NCI-H526 treated with DMSO at 0.1 percent for 48 hours (cell line): ENCODE results near the gene ZNF483.
"Not testable (repeated sequence)": the region's sequence is repeated elsewhere in the genome, so short reads cannot be mapped to it uniquely, and the experiment has no call there.

Experiments used
- DNase-seq: peaks from one replicate; lab custom pipeline; 2025; lab: John Stamatoyannopoulos, UW

Gene ZNF483

GRCh38 chr9:111542497-111543254, 17.7 kb downstream of the ZNF483 start:
- DNase-seq, result no peak

GRCh38 chr9:111548623-111549022, 23.6 kb downstream of the ZNF483 start:
- no peak for DNase-seq

DNA sequence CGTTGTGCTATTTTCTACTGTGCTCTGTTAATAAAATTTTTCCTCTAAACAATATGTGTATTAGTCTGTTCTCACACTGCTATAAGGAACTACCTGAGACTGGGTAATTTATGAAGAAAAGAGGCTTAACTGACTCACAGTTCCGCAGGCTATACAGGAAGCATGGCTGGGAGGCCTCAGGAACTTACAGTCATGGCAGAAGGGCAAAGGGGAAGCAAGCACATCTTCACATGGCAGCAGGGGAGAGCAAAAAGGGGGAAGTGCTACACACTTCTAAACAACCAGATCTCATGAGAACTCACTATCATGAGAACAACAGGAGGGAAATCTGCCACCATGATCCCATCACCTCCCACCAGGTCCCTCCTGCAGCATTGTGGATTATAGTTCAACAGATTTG, 30.4 kb downstream of the ZNF483 start:
- DNase-seq, result not testable (repeated sequence)

DNA sequence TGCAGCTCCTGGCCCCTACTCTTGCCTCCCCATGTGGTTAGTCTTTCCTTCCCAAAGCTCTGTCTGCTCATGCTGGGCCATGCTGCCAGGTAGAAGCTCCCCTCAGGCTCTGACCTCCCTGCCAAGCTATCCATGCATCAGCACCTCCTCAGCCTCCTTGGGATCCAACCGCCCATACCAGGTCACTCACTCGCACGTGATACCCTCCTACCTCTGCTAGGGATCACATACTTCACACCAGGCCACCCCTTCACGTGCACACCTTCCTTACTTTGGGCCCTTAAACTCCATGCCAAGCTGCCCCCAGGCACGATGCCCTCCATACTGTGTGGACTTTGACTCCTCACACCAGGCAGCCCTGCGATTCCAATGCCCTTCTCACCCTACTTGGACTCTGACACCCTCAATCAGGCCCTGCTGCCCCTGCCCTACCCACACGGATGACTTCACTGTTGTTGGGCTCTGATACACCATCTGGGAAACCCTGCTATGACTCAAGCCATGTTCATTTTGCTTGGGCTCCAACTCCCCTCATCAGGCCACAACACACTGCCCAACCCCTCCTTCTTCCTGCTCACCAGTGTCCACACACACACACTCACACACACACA, 34.1 kb downstream of the ZNF483 start:
- no peak for DNase-seq

GRCh38 chr9:111561165-111561719, 36.3 kb downstream of the ZNF483 start:
- DNase-seq, result no peak

DNA sequence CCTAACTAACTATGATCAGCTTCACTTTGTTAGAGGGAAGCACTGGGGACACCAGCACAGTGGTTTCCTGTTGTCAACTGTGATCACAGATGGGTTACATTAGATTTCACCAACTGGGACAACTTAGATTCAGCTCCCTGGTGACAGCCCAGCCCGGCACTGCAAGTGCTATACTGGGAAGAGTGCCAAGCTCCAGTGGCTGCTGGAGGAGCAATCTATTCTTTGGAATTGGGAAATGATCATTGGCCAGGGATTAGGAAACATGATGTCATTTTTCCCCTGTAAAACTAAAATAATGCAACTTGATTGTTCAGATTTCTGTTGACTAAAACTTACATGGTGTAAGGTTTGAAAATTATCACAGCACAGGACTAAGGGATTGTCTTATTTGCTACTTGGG, 41.3 kb downstream of the ZNF483 start:
- no peak for DNase-seq

DNA sequence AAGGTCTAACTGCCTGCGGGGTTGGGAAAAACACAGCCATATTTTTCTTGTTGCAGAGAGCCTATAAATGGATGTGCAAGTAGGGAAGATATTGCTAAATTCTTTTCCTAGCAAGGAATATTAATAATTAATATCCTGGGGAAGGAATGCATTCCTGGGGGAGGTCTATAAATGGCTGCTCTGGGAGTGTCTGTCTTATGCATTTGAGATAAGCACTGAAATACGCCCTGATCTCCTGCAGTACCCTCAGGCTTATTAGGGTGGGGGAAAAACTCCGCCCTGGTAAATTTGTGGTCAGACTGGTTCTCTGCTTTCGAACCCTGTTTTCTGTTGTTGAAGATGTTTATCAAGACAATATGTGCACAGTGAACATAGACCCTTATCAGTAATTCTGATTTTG, 43.1 kb downstream of the ZNF483 start:
- DNase-seq, result not testable (repeated sequence)

DNA sequence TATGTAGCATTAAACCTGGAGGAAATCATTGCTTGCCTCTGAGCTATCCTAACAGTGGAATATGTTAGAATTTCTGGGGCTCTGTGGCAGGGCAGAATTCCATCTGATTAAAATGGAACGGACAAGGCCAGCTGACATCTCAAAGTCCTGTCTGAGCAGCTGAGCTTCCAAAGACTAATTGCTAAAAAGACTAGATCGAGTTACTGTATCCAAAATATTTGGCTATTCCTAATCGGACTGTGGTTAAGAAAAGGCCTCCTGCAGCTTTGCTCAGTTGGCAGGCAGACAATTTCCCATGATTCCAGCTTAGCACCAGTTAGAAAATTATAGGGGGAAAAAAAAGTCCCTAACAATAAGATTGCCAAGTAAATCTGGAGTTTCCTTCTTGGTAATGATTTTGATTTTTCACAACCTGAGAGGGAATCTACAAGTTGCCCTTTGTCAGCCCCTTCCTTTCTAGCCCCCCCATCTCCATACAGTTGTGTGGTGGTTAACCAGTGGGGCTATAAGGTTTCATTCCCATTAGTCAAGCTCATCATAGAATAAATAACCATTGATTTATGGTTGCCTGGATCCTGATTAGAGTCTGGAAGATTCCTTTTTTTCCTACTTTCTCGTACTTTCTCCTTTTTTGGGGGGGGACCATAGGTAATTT, 48.1 kb downstream of the ZNF483 start:
- no peak for DNase-seq

GRCh38 chr9:111582888-111583287, 57.9 kb downstream of the ZNF483 start:
- no peak for DNase-seq

GRCh38 chr9:111586378-111586777, 61.4 kb downstream of the ZNF483 start:
- DNase-seq, result no peak

DNA sequence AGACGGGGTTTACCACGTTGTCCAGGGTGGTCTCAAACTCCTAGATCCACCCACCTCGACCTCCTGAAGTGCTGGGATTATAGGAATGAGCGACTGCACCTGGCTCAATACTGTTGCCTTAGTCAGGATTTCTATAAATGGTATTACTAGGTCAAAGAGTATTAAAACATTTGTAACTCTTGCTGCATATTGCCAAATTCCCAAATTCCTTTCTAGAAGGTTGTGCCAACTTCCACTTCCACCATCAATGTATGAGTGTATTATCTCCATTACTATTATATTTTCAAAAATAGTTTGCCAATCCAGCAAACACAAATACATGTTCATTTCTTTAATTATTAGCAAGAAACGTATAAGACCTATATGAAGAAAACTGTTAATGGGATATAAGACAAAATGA, 63.9 kb downstream of the ZNF483 start:
- DNase-seq, result no peak

DNA sequence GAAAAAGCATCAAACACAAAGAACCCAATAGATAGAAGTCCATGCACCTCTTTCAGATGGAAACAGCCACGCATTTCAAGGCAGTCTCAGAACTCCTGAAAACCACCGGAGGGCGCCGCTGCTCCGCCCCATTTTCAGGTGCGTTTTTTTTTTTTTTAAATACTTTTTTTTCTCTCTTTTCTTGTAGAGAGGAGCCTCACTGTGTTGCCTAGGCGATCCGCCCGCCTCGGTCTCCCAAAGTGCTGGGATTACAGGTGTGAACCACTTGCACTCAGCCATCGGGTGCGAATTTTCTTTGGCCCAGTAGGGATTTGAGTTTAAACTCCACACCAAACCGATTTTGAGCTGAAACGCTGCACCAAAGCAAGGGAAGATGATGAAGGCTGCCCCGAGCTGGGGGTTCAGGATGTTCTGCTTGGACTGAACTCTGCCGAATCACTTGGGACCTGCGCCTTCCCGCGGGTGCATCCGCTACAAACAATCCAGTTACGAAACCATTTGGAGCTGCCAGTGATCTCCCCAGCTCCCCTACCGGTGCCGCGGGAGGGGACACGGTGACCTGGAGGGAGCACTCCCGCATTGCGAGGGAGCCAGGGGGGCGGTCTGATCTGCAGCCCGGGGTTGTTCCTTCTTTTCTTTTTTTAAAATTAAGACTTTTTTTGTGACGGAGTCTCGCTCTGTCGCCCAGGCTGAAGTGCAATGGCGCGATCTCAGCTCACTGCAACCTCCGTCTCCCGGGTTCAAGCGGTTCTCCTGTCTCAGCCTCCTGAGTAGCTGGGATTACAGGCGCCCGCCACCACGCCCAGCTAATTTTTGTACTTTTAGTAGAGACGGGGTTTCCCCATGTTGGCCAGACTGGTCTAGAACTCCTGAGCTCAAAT, 73.1 kb downstream of the ZNF483 start:
- DNase-seq, result peak; percentile 3

- peak; percentile 1 for DNase-seq
These were observed 73.7 kb downstream of the ZNF483 start for GRCh38 chr9:111598733-111599091.

DNA sequence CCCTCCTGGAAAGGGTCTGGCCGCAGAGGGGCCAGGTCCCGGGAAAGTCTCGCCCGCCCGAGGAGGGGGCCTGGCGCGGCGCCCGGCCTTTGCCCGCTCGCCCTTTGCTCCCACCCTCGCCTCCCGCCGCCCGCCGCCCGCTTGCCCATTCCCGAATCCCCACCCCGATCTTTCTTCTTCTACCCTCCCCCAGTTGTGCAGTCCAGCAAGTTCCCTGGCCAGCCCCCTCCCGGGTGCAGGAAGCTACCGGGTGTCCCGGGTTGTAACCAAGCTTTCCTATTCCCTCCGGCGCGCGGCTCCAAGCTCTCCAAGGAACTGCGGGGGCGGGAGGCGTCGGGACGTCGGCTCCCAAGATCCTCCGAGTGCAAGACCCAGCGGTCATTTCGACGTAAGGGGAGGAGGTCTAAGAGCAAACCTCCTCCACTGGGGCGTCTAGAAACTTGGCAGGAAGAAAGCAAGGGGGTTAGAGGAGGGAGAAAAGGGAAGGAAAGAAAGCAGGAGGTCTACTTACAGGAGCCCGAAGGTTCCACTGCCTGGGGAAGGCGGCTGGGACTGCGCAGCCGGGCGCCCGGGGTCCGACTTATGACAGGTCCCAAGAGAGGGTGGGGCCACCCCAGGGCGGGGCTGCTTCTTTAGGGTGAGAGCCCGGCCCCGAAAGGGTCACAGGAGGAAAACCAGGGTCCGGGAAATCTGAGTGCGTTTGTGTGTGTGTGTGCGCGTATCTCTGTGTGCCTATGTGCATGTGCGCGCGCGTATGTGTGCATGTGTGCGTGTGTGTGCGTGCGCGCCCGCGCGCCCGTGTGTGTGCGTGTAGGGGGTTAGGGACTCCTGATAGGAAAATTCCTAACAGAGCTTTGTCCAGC, 74.3 kb downstream of the ZNF483 start, which contains the start of gene PTGR1:
Gene PTGR1, minus strand, starts transcription at position 556 of the 863 bp plus-strand sequence. CDS start 2,225 bp downstream, outside the sequence.
- DNase-seq, result peak; percentile 54

- no peak for DNase-seq
These were observed 75.0 kb downstream of the ZNF483 start for GRCh38 chr9:111599955-111600343.

- DNase-seq, result no peak
These were observed 76.4 kb downstream of the ZNF483 start for GRCh38 chr9:111601237-111602018.

DNA sequence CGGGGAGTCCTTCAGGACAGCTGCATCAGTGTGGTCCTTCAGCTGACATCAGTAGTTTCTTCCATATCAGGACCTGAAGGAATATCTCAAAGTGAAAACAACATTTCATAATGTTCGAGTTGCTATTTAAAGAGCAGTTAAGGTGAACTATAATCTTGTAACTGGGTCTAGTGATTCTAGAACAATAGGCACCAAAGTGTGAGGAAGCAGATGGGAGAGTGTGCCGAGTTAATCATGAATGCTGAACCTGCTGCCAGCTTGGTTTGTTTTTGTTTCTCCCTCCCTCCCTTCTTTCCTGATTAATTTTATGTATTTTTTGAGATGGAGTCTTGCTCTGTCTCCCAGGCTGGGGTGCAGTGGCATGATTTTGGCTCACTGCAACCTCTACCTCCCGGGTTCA, 78.1 kb downstream of the ZNF483 start:
- DNase-seq, result no peak

- DNase-seq, result no peak
These were observed 79.2 kb downstream of the ZNF483 start for GRCh38 chr9:111604054-111604615.

GRCh38 chr9:111605041-111605559, 80.1 kb downstream of the ZNF483 start:
- DNase-seq, result no peak

DNA sequence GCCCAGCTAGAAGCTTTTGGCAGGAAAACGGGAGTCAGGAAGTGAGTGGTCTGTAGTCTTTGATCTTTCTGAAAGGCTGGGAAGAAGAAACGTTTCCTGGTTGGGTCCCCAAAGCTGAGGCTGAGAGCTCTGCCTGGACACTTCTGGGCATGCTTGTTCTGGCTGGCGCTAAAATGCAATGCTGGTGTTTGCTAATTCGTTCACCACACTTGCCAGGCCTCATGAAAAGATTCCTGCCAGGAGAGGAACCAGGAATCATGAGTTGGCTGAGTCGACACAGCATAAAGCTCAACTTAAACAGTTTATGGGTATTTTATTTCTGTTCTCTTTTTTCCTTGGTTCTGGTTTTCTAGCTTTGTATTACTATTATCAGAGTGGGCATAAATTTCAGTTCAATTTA, 85.2 kb downstream of the ZNF483 start:
- no peak for DNase-seq
